Measurements from ENCODE around the gene NTHL1.

The NTHL1 gene

GRCh38 chr16:2083876-2084780, 36.5 kb upstream of the NTHL1 start:
- no peak for DNase-seq

- DNase-seq, result no peak
Measured at GRCh38 chr16:2083409-2083808, 35.8 kb upstream of the NTHL1 start.

GRCh38 chr16:2082983-2083364, 35.3 kb upstream of the NTHL1 start:
- DNase-seq, result no peak

GRCh38 chr16:2082171-2082982, 34.7 kb upstream of the NTHL1 start:
- DNase-seq, result no peak

- no peak for DNase-seq
Measured at GRCh38 chr16:2081201-2082084, 33.8 kb upstream of the NTHL1 start.

- DNase-seq, result no peak
Measured at GRCh38 chr16:2079991-2080390, 32.4 kb upstream of the NTHL1 start.

GRCh38 chr16:2079311-2079800, 31.7 kb upstream of the NTHL1 start:
- DNase-seq, result no peak

- DNase-seq, result no peak
Measured at GRCh38 chr16:2078691-2079090, 31.1 kb upstream of the NTHL1 start.

GRCh38 chr16:2078096-2078495, 30.5 kb upstream of the NTHL1 start:
- no peak for DNase-seq

- DNase-seq, result no peak
Measured at GRCh38 chr16:2077696-2078095, 30.1 kb upstream of the NTHL1 start.

GRCh38 chr16:2077016-2077415, 29.4 kb upstream of the NTHL1 start:
- DNase-seq, result no peak

- no peak for DNase-seq
Measured at GRCh38 chr16:2076072-2076865, 28.6 kb upstream of the NTHL1 start.

GRCh38 chr16:2075631-2076030, 28.0 kb upstream of the NTHL1 start:
- no peak for DNase-seq

- DNase-seq, result no peak
Measured at GRCh38 chr16:2074071-2074470, 26.4 kb upstream of the NTHL1 start.

- no peak for DNase-seq
Measured at GRCh38 chr16:2072926-2073325, 25.3 kb upstream of the NTHL1 start.

- DNase-seq, result no peak
Measured at GRCh38 chr16:2071454-2072202, 24.0 kb upstream of the NTHL1 start.

- DNase-seq, result no peak
Measured at GRCh38 chr16:2070576-2071453, 23.2 kb upstream of the NTHL1 start.

- no peak for DNase-seq
Measured at GRCh38 chr16:2066139-2066538, 18.5 kb upstream of the NTHL1 start.

GRCh38 chr16:2064368-2064945, 16.8 kb upstream of the NTHL1 start:
- no peak for DNase-seq

- no peak for DNase-seq
Measured at GRCh38 chr16:2063861-2064260, 16.2 kb upstream of the NTHL1 start.
